Fibroblast of villous mesenchyme (primary cell): Measurements from ENCODE around the gene RAD51B. TPM values are rescaled to one million over a fixed set of nuclear protein-coding genes. Genes with fewer than 3 reads are reported as not detected.

Source experiments
- DNase-seq: peaks from one replicate; pipeline ENCODE4 v3.0.0-alpha.2; 2010; ENCODE audit warnings: low read depth
- H3K4me3 ChIP-seq: 2 replicates; pipeline ENCODE4 v1.5.1; 2011; ENCODE audit warnings: low read depth, mild to moderate bottlenecking, low read length
- CTCF ChIP-seq: IDR thresholded peaks from 2 replicates; pipeline ENCODE4 v1.5.1; 2012; ENCODE audit warnings: low read depth, mild to moderate bottlenecking, low read length; ENCODE audit not compliant: insufficient read depth
- total RNA-seq: library from RNA; depleted of rRNA; stranded (reverse); fragments of >200 nt; gene quantifications from 2 replicates; pipeline ENCODE4 v1.2.3, GENCODE V29; 2012

RAD51B gene
- total RNA-seq, 1 donor, result 22.0 TPM

GRCh38 chr14:67785270-67786109, 34.1 kb upstream of the RAD51B start:
- no peak overlapping the region for H3K4me3 ChIP-seq
- no peak for DNase-seq
- TF ChIP-seq CTCF, result no peak

GRCh38 chr14:67787673-67788072, 31.9 kb upstream of the RAD51B start:
- TF ChIP-seq CTCF, result no peak
- no peak overlapping the region for H3K4me3 ChIP-seq
- no peak for DNase-seq

GRCh38 chr14:67798731-67799130, 20.8 kb upstream of the RAD51B start:
- H3K4me3 ChIP-seq, result no peak overlapping the region
- TF ChIP-seq CTCF, result no peak

GRCh38 chr14:67800743-67801142, 18.8 kb upstream of the RAD51B start:
- no peak for DNase-seq
- no peak overlapping the region for H3K4me3 ChIP-seq
- TF ChIP-seq CTCF, result no peak

More at GRCh38 chr14:67798731-67799130, 20.8 kb upstream of the RAD51B start:
- peak; percentile 11 for DNase-seq

GRCh38 chr14:67806246-67806645, 13.3 kb upstream of the RAD51B start:
- peak; percentile 42 for DNase-seq
- no peak for TF ChIP-seq CTCF
- no peak overlapping the region for H3K4me3 ChIP-seq

GRCh38 chr14:67814821-67815220, 4.8 kb upstream of the RAD51B start:
- no peak for DNase-seq
- H3K4me3 ChIP-seq, result no peak overlapping the region
- TF ChIP-seq CTCF, result no peak
